ENCODE data around the gene RNF5.

Gene RNF5

DNA sequence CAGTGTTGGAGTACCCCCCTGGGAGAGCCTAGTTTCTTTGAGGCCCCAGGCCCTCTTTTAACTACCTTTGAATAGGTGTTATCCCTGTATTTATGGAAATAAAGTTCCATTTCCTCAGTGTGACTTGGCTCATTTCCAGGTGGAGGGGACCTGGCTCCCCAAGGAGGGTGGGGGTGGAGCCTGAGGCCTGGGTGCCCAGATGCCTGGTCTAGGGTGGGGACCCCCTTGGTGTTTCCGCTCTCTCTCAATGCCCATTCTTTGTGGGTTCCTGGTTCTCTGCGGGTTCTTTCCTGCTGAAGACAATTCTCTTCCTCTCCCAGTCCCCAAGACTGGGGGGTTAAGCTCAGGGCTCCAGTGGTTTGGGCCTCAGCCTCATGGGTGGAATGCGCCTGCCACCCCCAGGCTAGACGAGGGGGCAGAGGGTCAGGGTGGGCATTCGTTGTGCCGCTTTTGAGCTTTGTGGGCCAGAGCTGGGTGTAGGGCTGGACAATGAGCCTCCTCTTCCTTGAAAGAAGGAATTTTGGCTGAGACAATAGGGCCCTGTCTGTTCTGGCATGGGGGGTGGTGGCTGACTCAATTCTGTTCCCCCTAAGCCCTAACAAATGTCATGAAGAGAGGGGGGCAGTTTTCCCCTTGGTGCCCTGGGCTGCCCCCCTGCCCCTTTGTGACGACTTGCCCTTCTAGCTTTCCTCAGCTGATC, 14.5 kb upstream of the RNF5 start:
- TF ChIP-seq, protein P1, sequence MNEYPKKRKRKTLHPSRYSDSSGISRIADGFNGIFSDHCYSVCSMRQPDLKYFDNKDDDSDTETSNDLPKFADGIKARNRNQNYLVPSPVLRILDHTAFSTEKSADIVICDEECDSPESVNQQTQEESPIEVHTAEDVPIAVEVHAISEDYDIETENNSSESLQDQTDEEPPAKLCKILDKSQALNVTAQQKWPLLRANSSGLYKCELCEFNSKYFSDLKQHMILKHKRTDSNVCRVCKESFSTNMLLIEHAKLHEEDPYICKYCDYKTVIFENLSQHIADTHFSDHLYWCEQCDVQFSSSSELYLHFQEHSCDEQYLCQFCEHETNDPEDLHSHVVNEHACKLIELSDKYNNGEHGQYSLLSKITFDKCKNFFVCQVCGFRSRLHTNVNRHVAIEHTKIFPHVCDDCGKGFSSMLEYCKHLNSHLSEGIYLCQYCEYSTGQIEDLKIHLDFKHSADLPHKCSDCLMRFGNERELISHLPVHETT (tag by site-specific recombination; IDR thresholded peaks at IDR 0.05) = no peak
- no peak for TF ChIP-seq ZNF792 (tag by site-specific recombination; IDR thresholded peaks at IDR 0.05)
- no peak for TF ChIP-seq ZNF610 (tag by site-specific recombination; IDR thresholded peaks at IDR 0.05; ENCODE audit: borderline replicate concordance)
- TF ChIP-seq GFI1B (tag by site-specific recombination; IDR thresholded peaks at IDR 0.05) = no peak
- CTCF ChIA-PET = interaction anchor here (1.1 to 2.6 kb wide), 5 partner anchors 9 to 211 kb away, joined by 3 to 16 read pairs (median 3); partner anchors contain the start of gene PRRT1
- POLR2A ChIA-PET = interaction anchor here (1.4 to 1.5 kb wide), 2 partner anchors 13 to 36 kb away, joined by 3 to 8 read pairs; partner anchors contain the start of gene ATF6B
- Histone ChIP-seq H3K4me3 (ENCODE audit: low read depth, low read length) (no peak overlapping the region), H3K27ac (ENCODE audit: extremely low read depth, low read depth, low read length) (no peak overlapping the region), H3K36me3 (ENCODE audit: control insufficient read depth in 2 of 2, insufficient read depth in 1 of 2, low read length in 2 of 2) (peaks cover 9 to 59% of the 10 kb centered on the region in 2 experiments; a peak in 2 of 3 replicates), H3K4me1 (ENCODE audit: control insufficient read depth, insufficient read depth, low read length) (no peaks in the 10 kb centered on the region), H3K9me3 (ENCODE audit: control insufficient read depth, insufficient read depth, low read depth, low read length) (no peaks in the 10 kb centered on the region)

DNA sequence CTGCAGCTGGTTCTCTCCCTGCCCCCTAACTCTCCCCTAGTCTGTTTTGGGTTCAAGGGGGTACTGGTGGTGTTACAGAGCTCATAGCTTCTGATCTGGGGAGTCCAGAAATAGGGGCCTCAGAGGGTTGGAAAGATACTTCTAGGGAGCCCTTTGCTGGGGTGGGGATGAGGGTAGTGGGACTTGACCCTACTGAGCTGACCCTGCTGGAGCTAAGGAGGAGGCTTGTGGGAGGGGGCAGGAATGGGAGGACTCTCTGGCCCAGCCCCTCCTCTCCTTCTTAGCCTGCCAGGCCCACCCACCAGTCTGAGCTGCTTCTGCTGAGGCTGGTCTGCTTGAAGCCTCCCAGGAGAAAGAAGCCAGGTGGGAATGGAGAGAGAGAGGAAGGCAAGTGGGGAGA, 13.9 kb upstream of the RNF5 start, which contains the start of gene EGFL8:
Gene EGFL8 (plus strand): TSS at position 301 of the 400 bp plus-strand sequence. CDS start 1,571 bp downstream, outside the sequence.
- Histone ChIP-seq H3K27ac (ENCODE audit: extremely low read depth, low read depth, low read length) (no peak within 1 kb of the TSS), H3K4me3 (ENCODE audit: low read depth, low read length) (no peak within 1 kb of the TSS), H3K9me3 (ENCODE audit: control insufficient read depth, insufficient read depth, low read depth, low read length) (no peaks in the 10 kb centered on the region), H3K36me3 (ENCODE audit: control insufficient read depth in 2 of 2, insufficient read depth in 1 of 2, low read length in 2 of 2) (peaks cover 9 to 61% of the 10 kb centered on the region in 2 experiments; a peak in 2 of 3 replicates), H3K4me1 (ENCODE audit: control insufficient read depth, insufficient read depth, low read length) (no peaks in the 10 kb centered on the region)
- POLR2A ChIA-PET = interaction anchor here (1.4 to 1.5 kb wide), 2 partner anchors 13 to 36 kb away, joined by 3 to 8 read pairs; partner anchors contain the start of gene ATF6B
- CTCF ChIA-PET = interaction anchor here (0.8 to 2.6 kb wide), 6 partner anchors 9 to 615 kb away, joined by 3 to 16 read pairs (median 3); partner anchors contain the start of gene PRRT1
- TF ChIP-seq SCRT2 (tag by site-specific recombination; IDR thresholded peaks at IDR 0.05) (no peak), ZSCAN23 (tag by site-specific recombination; IDR thresholded peaks at IDR 0.05) (no peak), ZBTB17 (tag by site-specific recombination; IDR thresholded peaks at IDR 0.05) (no peak), ZNF366 (tag by site-specific recombination; conservative IDR thresholded peaks at IDR 0.05) (no peak), ZNF169 (tag by site-specific recombination; IDR thresholded peaks at IDR 0.05) (no peak)
- TF ChIP-seq, protein P2, sequence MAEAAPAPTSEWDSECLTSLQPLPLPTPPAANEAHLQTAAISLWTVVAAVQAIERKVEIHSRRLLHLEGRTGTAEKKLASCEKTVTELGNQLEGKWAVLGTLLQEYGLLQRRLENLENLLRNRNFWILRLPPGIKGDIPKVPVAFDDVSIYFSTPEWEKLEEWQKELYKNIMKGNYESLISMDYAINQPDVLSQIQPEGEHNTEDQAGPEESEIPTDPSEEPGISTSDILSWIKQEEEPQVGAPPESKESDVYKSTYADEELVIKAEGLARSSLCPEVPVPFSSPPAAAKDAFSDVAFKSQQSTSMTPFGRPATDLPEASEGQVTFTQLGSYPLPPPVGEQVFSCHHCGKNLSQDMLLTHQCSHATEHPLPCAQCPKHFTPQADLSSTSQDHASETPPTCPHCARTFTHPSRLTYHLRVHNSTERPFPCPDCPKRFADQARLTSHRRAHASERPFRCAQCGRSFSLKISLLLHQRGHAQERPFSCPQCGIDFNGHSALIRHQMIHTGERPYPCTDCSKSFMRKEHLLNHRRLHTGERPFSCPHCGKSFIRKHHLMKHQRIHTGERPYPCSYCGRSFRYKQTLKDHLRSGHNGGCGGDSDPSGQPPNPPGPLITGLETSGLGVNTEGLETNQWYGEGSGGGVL (tag by site-specific recombination; IDR thresholded peaks at IDR 0.05) = no peak

DNA sequence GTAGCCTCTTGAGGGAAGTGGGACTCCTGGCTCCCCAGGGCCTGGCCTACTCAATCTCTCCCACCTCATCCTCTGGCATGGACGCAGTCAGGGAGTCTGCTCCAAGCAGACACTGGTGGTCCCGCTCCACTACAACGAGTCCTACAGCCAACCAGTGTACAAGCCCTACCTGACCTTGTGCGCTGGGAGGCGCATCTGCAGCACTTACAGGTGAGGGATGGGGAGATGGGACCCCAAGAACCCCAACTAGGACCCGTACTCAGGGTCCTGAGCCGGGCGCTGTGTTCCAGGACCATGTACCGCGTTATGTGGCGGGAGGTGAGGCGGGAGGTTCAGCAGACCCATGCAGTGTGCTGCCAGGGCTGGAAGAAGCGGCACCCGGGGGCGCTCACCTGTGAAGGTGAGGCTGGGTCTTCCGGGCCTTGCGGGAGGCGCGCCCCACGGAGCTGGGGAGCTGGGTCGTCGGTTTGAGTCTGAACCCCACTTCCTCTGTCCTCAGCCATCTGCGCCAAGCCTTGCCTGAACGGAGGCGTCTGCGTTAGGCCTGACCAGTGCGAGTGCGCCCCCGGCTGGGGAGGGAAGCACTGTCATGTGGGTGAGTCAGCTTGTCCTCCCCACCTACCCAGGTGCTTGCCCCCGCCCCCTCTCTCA, 11.7 kb upstream of the RNF5 start:
- no peak overlapping the region for H3K4me3 ChIP-seq (ENCODE audit: low read depth, low read length)
- H3K27ac ChIP-seq (ENCODE audit: extremely low read depth, low read depth, low read length) = no peak overlapping the region
- no peak for TF ChIP-seq ZNF48 (tag by site-specific recombination; IDR thresholded peaks at IDR 0.05)
- TF ChIP-seq EGR2 (tag by site-specific recombination; IDR thresholded peaks at IDR 0.05; ENCODE audit: low read depth) = peak; percentile 23; the same call in 1 of the 2 replicates
- no peaks in the 10 kb centered on the region for H3K4me1 ChIP-seq (ENCODE audit: control insufficient read depth, insufficient read depth, low read length)
- H3K36me3 ChIP-seq (ENCODE audit: control insufficient read depth in 2 of 2, insufficient read depth in 1 of 2, low read length in 2 of 2) = peaks cover 19 to 81% of the 10 kb centered on the region in 2 experiments; a peak in 2 of 3 replicates
- no peaks in the 10 kb centered on the region for H3K9me3 ChIP-seq (ENCODE audit: control insufficient read depth, insufficient read depth, low read depth, low read length)
- POLR2A ChIA-PET = interaction anchor here (0.6 to 1.4 kb wide), 5 partner anchors 16 to 38 kb away, joined by 3 to 6 read pairs (median 4); partner anchors contain the start of genes ATF6B, FKBPL and PBX2
- CTCF ChIA-PET = interaction anchor here (1.4 to 2.6 kb wide), 3 partner anchors 29 to 49 kb away, joined by 3 to 19 read pairs (median 16); no protein-coding TSS in a partner anchor

Measured in HEK293 (cell line).